ENCODE results near the gene TDRD1.

TDRD1 gene

DNA sequence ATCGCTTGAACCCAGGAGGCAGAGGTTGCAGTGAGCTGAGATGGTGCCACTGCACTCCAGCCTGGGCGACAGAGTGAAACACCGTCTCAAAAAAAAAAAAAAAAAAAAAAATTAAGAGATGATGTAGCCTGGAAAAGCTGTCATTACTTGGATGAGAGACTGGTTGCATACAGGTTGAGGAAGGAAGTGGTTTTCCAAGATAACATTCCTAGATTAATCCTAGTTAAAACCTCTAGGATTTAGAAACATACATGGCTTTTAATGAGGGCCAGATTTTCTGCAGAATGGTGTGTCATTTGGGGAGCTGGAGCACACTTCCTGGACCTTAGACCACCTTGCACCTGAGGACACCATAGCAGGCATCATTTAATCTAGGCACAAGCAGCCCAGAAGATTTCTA lies 77.7 kb downstream of the TDRD1 start:
- DNase-seq: no peak
- peaks cover 11% of the 10 kb centered on the region for H3K27me3 Mint-ChIP-seq
- peaks cover 6% of the 10 kb centered on the region for H3K9me3 Mint-ChIP-seq
- no peaks in the 10 kb centered on the region for H3K36me3 Mint-ChIP-seq
- H3K4me1 Mint-ChIP-seq: peaks cover 4% of the 10 kb centered on the region
- CTCF ChIA-PET: no interaction called here
- no peak overlapping the region for H3K4me3 Mint-ChIP-seq
- no peak overlapping the region for H3K27ac Mint-ChIP-seq

- no peak for DNase-seq
- Mint-ChIP-seq H3K4me1 (peaks cover 4% of the 10 kb centered on the region), H3K9me3 (peaks cover 6% of the 10 kb centered on the region), H3K27ac (no peak overlapping the region), H3K4me3 (no peak overlapping the region), H3K27me3 (peaks cover 6% of the 10 kb centered on the region), H3K36me3 (no peaks in the 10 kb centered on the region)
- CTCF ChIA-PET: no interaction called here
Measured at GRCh38 chr10:114257498-114257897, 78.3 kb downstream of the TDRD1 start.

- H3K4me3 Mint-ChIP-seq: no peak overlapping the region
- peaks cover 4% of the 10 kb centered on the region for H3K9me3 Mint-ChIP-seq
- CTCF ChIA-PET: no interaction called here
- peaks cover 4% of the 10 kb centered on the region for H3K27me3 Mint-ChIP-seq
- H3K27ac Mint-ChIP-seq: no peak overlapping the region
- no peak for DNase-seq
- no peaks in the 10 kb centered on the region for H3K36me3 Mint-ChIP-seq
- peaks cover 4% of the 10 kb centered on the region for H3K4me1 Mint-ChIP-seq
Measured at GRCh38 chr10:114258274-114258840, 79.2 kb downstream of the TDRD1 start.

- Mint-ChIP-seq H3K27ac (no peak overlapping the region), H3K36me3 (no peaks in the 10 kb centered on the region), H3K27me3 (peaks cover 8% of the 10 kb centered on the region), H3K4me3 (no peak overlapping the region), H3K9me3 (no peaks in the 10 kb centered on the region), H3K4me1 (peaks cover 4% of the 10 kb centered on the region)
- DNase-seq: no peak
- CTCF ChIA-PET: no interaction called here
Measured at GRCh38 chr10:114259824-114260223, 80.7 kb downstream of the TDRD1 start.

GRCh38 chr10:114260366-114260765 lies 81.2 kb downstream of the TDRD1 start:
- DNase-seq: no peak
- H3K27me3 Mint-ChIP-seq: peaks cover 10% of the 10 kb centered on the region
- H3K4me1 Mint-ChIP-seq: peaks cover 4% of the 10 kb centered on the region
- no peak overlapping the region for H3K4me3 Mint-ChIP-seq
- H3K27ac Mint-ChIP-seq: no peak overlapping the region
- H3K36me3 Mint-ChIP-seq: no peaks in the 10 kb centered on the region
- CTCF ChIA-PET: no interaction called here
- H3K9me3 Mint-ChIP-seq: no peaks in the 10 kb centered on the region

DNA sequence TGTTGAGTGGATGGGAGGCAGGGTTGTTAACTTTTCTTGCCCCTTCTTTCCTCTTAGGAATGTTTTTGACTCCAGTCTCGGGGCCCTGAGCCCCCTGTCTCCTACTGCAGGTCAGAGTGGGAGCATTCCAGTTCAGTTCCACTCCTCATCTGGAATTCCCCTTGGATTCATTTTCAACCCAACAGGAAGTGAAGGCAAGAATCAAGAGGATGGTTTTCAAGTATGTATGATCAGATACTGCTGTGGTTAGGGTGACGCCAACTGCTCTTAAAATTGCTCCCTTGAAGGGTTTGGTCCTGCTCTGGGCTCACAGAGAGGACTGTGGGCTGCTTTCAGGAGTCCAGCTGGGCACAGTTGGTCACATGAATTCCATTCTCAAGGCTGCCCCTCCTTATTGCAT lies 81.9 kb downstream of the TDRD1 start:
- Mint-ChIP-seq H3K27ac (no peak overlapping the region), H3K9me3 (no peaks in the 10 kb centered on the region), H3K4me1 (peaks cover 4% of the 10 kb centered on the region), H3K4me3 (no peak overlapping the region), H3K27me3 (peaks cover 10% of the 10 kb centered on the region), H3K36me3 (no peaks in the 10 kb centered on the region)
- CTCF ChIA-PET: no interaction called here
- no peak for DNase-seq

GRCh38 chr10:114262496-114262895 lies 83.3 kb downstream of the TDRD1 start:
- no peak for DNase-seq
- Mint-ChIP-seq H3K4me1 (peaks cover 4% of the 10 kb centered on the region), H3K9me3 (no peaks in the 10 kb centered on the region), H3K36me3 (no peaks in the 10 kb centered on the region), H3K4me3 (no peak overlapping the region), H3K27me3 (peaks cover 10% of the 10 kb centered on the region), H3K27ac (no peak overlapping the region)
- CTCF ChIA-PET: no interaction called here

DNA sequence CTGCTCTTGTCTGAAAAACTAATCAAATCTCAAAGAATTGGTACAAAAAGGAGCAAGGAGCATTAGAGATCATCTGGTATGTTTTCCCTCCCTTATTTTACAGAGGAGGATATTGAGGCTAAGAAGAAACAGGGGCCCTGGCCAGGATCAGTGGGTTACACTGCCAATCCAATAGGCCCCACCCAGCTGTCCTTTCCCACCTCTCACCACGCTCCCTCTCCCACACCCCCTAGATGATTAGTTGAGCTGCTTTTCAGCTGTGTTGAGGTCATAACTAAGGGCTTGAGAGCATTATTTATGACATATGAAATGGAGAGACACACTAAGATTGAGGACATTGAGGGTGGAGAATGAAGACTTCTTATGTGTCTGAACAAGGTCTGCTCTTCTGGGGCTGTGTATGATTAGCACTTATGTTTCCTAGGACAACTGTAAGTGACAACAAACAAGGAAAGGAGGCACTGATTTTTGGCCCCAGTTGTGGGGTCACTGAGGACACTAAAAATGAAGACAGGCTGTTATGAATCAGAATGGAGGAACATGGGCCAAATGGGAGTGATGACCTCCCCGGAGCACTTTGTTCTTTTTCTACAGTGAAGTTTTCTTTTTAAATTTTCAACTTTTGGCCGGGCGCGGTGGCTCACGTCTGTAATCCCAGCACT lies 86.4 kb downstream of the TDRD1 start:
- no peaks in the 10 kb centered on the region for H3K36me3 Mint-ChIP-seq
- CTCF ChIA-PET: no interaction called here
- no peak for DNase-seq
- H3K4me1 Mint-ChIP-seq: no peaks in the 10 kb centered on the region
- H3K9me3 Mint-ChIP-seq: no peaks in the 10 kb centered on the region
- peaks cover 13% of the 10 kb centered on the region for H3K27me3 Mint-ChIP-seq
- no peak overlapping the region for H3K27ac Mint-ChIP-seq
- no peak overlapping the region for H3K4me3 Mint-ChIP-seq

DNA sequence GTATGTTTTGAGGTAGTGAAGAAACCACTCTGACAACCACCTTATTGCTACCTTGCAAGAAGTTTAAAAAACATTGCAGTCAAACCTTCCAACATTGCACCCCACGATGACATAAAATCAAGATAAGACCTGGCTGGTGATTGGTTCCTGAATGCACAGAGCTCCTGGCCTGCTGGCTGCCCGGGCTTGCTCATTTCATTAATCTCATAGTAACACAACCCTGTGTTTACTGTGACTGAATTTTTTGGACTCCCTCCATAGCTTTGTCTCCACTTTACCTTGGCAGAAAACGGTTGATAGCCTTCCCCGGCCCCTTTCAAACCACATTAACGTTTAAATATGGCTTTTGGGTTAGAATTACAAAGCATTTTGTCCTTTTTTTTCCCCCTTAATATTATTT lies 87.4 kb downstream of the TDRD1 start:
- Mint-ChIP-seq H3K4me3 (no peak overlapping the region), H3K27ac (no peak overlapping the region)

DNA sequence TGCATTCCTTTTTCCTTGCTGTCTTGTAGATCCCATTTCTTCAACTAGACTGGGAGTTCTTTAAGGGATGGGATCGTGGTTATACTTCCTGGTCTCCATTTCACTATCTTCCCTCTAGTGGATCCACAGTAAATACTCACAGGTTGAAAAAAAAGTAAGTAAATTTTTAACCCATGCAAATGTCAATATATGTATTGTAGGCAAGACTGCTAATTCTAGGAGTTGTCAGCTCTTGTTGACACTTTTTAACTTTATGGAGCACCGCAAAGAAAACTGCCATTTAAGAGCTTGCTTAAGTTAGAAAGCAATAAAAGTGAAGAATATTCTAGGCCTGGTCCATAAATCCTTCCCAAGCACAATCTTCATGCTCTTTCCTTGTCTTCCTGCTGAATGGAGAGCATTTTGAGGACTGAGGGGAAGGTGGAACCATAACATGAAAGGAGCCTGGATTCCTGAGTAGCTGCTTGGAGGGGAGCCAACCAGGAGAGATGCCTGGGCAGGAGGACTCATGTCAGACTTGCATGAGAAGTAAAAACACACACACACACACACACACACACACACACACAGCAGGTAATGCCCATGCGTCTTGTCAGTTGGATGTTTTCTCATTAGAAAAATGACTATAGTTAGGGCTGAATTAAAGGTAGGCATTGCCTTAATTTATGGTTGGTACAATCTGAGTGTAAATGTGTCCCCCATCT lies 92.1 kb downstream of the TDRD1 start:
- no peaks in the 10 kb centered on the region for H3K36me3 Mint-ChIP-seq
- no peak for DNase-seq
- no peak overlapping the region for H3K4me3 Mint-ChIP-seq
- CTCF ChIA-PET: no interaction called here
- H3K9me3 Mint-ChIP-seq: no peaks in the 10 kb centered on the region
- H3K4me1 Mint-ChIP-seq: no peaks in the 10 kb centered on the region
- no peak overlapping the region for H3K27ac Mint-ChIP-seq
- peaks cover 14% of the 10 kb centered on the region for H3K27me3 Mint-ChIP-seq

More for the DNA sequence above, 87.4 kb downstream of the TDRD1 start:
- Mint-ChIP-seq H3K36me3 (no peaks in the 10 kb centered on the region), H3K4me1 (no peaks in the 10 kb centered on the region), H3K9me3 (no peaks in the 10 kb centered on the region), H3K27me3 (peaks cover 10% of the 10 kb centered on the region)
- DNase-seq: no peak
- CTCF ChIA-PET: no interaction called here

GRCh38 chr10:114271779-114272167 lies 92.6 kb downstream of the TDRD1 start:
- H3K27me3 Mint-ChIP-seq: peaks cover 14% of the 10 kb centered on the region
- H3K27ac Mint-ChIP-seq: no peak overlapping the region
- H3K9me3 Mint-ChIP-seq: no peaks in the 10 kb centered on the region
- no peaks in the 10 kb centered on the region for H3K36me3 Mint-ChIP-seq
- DNase-seq: no peak
- CTCF ChIA-PET: interaction anchor here (0.9 kb wide), 1 partner anchor 32 kb away, joined by 3 read pairs; no protein-coding TSS in a partner anchor
- H3K4me1 Mint-ChIP-seq: no peaks in the 10 kb centered on the region
- H3K4me3 Mint-ChIP-seq: no peak overlapping the region

DNA sequence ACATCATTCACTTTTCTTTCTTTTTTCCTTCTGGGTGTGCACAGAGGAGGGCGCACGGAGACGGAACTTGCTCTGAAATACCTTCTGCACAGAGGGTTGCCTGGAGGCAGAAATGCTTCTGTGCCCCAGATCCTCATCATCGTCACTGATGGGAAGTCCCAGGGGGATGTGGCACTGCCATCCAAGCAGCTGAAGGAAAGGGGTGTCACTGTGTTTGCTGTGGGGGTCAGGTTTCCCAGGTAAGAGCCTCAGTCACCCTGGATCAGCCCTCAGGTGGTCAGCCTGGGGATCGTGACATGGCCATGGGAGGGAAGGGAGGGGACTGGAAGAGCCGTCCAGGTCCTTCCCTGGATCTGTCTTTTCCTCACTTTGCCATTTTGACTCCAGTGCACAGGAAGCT lies 93.5 kb downstream of the TDRD1 start:
- CTCF ChIA-PET: interaction anchor here (0.9 kb wide), 1 partner anchor 31 kb away, joined by 3 read pairs; no protein-coding TSS in a partner anchor
- no peak overlapping the region for H3K27ac Mint-ChIP-seq
- DNase-seq: no peak

GRCh38 chr10:114273910-114274309 lies 94.8 kb downstream of the TDRD1 start:
- Mint-ChIP-seq H3K27ac (no peak overlapping the region), H3K4me1 (no peaks in the 10 kb centered on the region), H3K27me3 (peaks cover 22% of the 10 kb centered on the region), H3K36me3 (no peaks in the 10 kb centered on the region), H3K9me3 (no peaks in the 10 kb centered on the region), H3K4me3 (no peak overlapping the region)
- no peak for DNase-seq
- CTCF ChIA-PET: no interaction called here

More for the DNA sequence above, 93.5 kb downstream of the TDRD1 start:
- H3K4me3 Mint-ChIP-seq: no peak overlapping the region
- H3K4me1 Mint-ChIP-seq: no peaks in the 10 kb centered on the region
- no peaks in the 10 kb centered on the region for H3K36me3 Mint-ChIP-seq
- H3K9me3 Mint-ChIP-seq: no peaks in the 10 kb centered on the region
- H3K27me3 Mint-ChIP-seq: peaks cover 14% of the 10 kb centered on the region

GRCh38 chr10:114274616-114275453 lies 95.7 kb downstream of the TDRD1 start:
- Mint-ChIP-seq H3K4me1 (no peaks in the 10 kb centered on the region), H3K27me3 (peaks cover 18% of the 10 kb centered on the region), H3K36me3 (no peaks in the 10 kb centered on the region), H3K27ac (no peak overlapping the region), H3K4me3 (no peak overlapping the region), H3K9me3 (no peaks in the 10 kb centered on the region)
- CTCF ChIA-PET: no interaction called here
- DNase-seq: no peak
